ENCODE measurements around the gene CITED2.

The CITED2 gene

DNA sequence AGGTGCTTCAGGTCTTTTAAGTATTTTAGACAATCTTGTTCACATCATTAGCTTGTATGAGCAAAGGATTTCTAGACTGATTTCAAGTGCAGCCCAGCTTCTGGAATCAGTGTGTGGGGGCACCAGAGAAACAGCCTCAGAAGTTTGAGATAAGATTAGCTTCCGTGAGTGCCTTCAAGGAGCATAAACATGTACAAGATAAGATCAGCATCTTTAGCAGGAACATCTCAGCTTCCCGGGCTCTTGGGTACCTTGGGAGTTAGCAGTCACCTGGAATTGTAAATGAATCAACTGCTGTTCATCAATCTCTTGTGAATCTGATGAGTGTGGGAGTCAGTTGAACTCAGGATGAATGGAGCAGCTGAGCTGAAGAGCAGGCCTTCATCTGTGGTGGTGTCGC is 12.0 kb upstream of the CITED2 start:
- no peak for DNase-seq (ENCODE audit: low read depth)

DNA sequence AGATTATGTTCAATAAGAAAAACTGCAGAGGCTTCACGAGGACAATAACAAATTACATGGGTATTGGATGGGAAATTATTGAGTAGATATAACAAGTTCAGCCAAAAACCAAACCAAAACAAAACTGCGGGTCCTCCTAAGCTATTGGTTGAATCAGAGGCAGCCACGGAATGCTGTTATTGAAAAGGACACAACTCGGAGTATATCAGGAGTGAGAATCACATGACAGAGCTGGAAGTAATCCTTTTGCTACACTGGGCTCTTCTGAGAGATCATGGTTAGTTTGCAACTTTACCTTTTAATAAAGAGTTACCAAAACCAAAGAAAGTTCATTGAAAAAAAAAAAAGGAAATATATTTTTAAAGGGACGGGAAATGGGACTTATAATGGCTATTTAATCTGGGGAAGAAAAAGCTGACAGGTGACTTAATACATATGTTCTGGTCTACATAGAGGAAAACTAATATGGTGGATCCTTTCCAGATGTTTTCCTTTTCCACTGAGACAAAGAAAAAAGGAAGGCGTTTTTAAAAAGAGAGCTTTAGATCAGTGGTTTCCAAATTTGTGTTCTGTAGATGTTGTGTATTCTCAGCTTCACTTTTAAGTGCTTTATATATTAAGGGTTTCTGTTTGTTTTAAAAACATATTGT is 6.9 kb upstream of the CITED2 start:
- no peak for DNase-seq (ENCODE audit: low read depth)

DNA sequence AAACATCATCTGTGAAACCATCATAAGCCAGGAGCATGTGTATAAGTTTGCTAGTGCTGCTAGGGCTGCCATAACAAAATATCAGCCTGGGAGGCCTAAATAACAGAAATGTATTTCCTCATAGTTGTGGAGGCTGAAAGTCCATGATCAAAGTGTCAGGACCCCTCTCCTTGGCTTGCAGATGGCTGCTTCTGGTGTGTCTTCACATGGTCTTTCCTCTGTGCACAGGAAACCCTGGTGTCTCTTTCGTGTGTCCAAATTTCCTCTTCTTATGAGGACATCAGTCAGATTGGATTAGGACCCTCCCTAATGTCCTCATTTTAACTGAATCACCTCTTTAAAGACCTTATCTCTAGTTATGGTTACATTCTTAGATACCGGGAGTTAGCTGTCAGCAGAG is 6.2 kb upstream of the CITED2 start:
- no peak for DNase-seq (ENCODE audit: low read depth)

DNA sequence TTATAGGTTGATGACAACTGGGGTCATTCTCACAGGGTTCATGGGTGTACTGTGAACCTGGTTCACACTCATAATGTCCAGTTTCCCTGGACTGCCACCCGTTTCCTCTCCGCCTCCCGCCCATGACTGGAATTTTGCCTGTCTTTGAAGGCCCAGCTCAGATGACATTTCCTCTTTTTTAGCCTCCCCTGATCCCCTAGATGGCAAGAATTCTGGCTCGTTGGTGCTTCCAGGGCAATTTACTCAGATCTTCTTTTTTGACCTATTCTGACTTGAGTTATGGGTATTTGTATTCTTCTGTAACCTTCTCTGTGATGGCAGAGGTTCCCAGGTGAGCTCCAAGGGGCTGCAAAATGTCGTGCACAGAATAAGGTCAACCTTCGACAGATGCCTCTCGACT is 5.7 kb upstream of the CITED2 start:
- no peak for DNase-seq (ENCODE audit: low read depth)

DNA sequence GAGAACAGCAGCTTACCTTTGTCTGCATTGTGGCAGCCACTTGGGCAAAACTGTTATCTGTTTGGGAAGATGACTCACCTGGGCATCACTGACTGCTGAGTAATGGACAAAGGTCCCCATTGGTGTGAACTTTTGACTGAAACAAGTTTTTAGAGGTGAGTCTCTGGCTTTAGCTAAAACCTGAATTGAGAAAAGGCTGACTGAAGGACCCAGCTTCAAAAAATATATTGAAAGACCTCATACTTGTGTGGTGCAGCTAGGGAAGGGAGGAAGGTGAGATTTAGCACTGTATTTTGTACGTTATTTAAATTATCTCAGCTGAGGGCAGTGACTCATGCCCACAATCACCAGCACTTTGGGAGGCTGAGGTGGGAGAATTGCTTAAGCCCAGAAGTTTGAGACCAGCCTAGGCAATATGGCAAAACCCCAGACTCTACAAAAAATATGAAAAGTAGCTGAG is 4.5 kb upstream of the CITED2 start:
- no peak for DNase-seq (ENCODE audit: low read depth)

DNA sequence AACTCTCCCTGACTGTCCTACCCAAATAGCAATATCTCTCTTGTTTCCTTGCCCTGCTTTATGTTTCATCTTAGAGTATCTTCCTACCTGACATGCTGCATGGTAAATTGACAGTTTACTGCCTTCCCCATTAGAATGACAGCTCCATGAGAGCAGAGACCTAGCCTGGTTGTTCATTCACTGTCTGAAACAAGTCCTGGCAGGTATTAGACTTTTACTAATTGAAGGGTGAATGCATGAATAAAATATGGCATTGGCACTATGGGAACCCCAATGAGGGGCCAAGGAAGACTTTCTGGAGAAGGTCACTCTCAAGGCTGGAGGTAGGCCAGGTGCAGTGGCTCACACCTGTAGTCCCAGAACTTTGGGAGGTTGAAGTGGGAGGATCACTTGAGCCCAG is 3.8 kb upstream of the CITED2 start:
- DNase-seq (ENCODE audit: low read depth), result no peak

DNA sequence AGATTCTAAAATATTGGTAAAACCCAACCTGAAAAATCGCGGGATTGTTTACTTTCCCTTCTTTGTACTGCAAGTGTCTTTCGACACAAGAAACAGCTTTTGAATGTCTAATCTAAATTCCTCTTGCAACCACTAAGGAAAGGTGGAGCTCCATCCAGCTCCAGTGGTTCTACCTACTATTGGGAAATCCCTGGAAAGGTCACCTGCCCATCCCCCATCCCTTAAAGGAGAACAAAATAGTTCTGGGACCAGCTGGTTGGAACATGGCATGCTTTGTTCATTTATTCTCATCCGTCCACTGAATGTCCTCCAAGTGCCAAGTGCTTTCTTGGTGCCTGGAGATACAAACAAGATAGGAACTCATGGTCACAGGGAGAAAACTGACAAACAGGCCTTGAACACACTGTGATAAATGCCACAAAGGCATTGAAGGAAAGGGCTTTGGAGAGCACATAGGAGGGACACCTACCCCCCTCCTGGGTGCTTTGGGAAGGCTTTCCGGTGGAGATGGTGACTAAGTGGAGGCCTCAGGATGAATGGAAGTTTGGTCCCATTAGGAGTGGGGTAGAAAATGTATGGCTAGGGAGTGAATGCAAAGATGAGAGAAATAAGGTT is 2.3 kb upstream of the CITED2 start:
- no peak for DNase-seq (ENCODE audit: low read depth)

DNA sequence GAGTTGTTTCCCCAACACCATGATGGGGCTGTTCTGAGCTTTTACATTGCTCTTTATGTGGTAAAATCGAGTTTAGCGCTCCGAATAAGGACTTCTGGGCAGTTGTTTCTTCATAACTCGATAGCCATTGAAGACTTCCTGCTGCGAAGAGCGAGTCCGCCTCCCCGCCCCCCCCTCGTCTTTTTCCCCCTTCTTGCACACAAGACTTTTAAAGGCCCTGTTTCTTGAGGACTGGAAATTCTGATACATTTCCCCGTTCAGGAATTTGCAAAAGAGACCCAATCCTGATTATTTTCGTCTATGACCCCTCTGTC is 1.5 kb upstream of the CITED2 start:
- no peak for DNase-seq (ENCODE audit: low read depth)

DNA sequence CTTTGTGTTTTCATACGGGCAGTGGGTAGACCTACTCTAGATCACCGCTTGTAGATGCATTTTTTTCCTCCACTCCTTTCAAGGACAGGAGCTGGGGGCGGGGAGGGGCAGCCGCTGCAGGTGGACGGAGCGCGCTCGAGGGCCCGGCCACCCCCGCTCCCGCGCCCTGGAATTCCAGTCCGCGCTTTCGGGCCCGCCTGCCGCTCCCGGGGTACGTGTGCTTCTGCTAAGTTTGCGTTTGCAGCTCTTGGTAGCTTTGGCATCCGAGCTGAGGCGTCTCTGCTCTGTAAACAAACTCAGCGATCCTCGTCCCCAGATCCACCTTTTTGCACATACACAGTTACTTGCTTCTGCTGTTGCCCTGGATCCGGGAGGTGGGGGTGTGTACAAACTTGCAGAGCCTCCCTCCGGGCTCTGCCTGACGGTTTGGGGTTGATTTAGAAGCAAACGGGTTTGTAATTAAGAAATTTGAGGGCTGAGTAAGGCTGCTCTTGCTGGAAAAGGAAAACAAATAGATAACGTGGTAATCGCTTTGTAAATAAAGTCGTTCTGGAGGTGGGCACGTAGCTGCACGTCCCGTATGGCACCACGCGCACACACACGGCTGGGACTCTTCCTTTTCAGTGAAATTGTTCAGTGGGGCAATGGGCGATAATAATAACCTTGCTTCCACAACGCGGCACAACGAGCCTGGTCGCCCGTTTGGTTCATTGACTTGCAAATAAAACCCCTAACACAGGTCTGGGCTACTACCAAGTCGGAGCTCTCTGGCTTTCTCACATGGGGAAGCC is 973 bp upstream of the CITED2 start:
- DNase-seq (ENCODE audit: low read depth), result peak; percentile 68

DNA sequence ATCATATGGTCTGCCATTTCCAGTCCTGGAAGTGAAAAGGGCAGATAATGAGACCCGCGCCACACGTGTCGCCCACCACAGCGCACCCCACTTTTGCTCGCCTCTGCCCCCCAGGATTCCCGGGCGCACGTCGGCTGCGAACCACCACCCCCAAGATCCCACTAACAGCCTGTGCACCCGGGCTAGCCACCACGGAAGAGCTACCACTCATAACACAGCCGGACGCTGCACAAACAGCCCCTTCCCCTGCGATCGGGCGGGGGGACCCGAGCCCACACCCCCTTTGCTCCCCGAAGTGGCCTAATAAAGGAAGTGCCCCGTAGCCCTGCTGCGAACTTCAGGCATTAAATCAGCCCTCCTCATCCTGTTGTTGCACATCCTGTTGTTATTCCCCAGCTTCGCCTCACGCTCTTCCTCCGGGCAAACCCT is 506 bp downstream of the CITED2 start:
- no peak for DNase-seq (ENCODE audit: low read depth)

DNA sequence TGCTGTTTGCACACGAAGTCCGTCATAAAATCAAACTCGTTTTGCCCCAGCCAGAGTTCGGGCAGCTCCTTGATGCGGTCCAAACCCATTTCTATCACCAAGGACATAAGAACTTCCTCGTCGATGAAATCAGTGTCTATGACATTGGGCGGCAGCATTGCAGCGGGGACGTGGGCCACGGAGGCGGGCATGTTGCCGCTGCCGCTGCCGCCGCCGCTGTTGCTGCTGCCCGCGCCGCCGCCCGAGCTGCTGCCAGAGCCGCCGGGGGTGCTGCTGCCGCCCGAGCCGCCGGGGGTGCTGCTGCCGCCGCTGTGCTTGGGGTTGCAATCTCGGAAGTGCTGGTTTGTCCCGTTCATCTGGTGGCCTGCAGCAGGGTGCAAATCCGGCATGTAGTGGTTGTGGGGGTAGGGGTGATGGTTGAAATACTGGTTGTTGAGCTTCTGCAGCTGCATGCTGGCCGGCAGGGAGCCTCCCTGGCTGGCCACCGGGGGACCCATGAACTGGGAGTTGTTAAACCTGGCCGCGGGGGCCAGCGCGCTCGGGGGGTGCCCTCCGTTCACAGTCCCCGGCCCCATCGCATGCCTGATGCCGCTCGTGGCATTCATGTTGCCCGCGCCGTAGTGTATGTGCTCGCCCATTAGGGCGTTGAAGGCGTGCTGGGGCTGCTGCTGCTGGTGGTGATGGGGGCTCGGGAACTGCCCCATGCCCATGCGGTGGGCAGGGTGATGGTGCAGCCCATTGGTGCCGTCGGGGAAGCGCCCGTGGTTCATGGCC is 1.1 kb downstream of the CITED2 start:
- DNase-seq (ENCODE audit: low read depth), result peak; percentile 53

DNA sequence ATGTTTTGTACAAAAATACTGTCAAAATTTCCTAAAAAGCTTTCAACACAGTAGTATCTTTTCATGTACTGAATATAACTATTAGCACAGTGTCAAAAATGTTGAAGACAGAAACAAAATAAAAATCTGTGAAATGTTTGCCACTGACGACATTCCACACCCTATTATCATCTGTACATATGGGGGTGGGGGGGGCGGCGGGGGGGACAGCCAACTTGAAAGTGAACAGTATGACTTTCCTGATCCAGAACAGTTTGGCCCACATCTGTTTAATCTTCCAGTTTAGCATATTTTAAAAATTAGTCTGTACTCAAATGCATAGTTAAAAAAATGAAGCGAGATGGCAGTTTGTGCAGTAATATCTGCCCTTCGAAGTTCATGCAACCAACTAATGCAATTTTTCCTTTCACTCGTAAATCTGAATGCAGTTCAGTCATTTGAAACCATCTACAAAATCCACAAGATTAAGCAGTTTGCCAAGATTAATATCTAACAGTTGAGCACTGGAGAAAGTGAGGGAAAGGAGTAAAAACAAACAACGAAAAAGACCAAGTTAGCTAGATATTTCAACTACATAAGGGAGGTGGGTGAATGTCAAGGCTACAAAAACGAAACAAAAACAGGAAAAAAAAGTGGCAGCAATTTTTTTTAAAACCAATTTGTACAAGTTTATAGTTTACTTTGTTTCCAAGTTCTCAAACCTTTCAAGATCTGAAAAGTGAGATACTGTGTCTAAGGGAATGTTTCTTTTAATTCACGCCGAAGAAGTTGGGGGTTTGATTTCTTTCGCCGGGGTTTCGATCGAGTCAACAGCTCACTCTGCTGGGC is 1.9 kb downstream of the CITED2 start:
- DNase-seq (ENCODE audit: low read depth), result no peak

DNA sequence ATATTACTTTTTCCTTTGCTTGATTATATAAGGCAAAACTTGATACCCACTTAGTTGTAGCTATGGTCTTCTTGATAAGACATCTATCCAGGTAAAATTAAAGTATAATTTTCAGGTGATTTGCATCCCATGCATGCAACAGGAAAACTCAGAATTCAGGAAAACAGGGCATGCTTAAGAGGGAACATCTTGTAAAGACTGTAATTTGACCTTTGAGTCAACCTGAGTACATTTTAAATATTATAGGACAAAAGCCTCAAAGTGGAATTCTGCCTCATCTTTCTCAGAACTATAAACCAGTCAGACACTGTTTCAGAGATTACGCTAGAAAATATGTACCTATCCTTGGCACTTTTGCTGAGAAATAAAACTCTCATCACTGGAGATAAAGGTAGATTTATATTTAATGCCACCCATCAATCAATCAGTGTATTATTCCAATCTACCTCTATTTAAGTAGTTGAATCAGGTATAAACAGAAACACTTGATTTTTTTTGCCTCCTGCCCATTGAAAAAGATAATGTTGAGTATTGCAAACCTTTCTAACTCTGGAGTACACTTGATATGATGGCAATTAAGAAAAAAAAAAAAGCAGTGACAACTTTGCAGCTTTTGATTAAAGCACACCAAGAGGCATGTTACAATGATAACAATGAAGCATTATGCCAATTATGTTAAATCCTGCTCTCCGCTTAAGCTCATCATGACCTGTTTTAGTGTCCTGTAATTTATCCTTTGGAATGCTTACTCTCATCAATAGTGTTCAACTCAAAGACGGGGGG is 2.8 kb downstream of the CITED2 start:
- DNase-seq (ENCODE audit: low read depth), result no peak

DNA sequence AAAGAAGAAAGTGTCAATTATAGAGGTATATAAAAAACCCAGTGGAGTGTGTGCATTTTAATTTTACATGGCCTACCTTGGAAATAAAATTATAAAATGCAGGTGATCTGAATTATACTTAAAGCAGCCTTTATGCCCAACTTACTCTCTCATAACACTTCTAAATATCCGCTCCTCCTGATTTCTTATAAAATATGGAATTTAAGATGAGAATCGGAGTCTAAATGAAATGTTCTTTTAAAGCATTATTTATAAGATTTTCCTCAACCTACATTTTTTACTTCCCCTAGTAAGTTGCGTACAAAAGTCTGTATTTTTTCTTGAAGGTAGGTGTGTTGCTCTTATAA is 3.5 kb downstream of the CITED2 start:
- no peak for DNase-seq (ENCODE audit: low read depth)

DNA sequence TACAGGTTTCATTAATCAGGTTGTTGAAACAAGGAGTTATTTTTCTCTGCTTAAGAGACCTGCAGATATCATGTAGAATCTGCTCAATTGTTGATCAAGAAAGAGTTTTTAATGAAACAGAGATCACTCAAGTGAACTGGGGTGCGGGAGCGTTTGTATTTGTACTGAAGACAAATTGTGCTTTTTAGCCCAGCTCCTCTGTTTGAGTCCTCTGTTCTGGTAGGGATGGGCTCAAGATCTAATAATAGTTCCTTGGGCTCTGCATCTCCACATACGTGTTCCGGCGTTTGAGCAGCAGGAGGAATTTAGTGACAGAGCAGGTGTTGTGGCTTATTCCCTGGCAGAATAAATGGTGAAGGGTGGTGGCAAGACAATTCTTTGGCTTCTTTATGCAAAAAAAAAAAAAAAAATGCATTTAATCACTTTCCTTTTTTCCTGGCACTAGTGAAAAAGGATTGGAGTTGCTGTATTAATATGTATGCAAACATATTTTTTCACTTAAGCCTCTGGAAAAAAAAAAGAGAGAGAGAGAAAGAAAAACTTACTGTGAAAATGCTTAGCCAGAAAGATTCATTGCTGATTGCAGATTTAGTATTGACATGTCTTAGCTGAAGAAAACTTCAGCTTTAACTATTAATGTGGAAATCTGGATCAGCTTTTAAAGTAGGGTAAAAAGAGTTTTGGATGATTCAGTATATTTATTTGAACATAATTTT is 4.0 kb downstream of the CITED2 start:
- DNase-seq (ENCODE audit: low read depth), result no peak

DNA sequence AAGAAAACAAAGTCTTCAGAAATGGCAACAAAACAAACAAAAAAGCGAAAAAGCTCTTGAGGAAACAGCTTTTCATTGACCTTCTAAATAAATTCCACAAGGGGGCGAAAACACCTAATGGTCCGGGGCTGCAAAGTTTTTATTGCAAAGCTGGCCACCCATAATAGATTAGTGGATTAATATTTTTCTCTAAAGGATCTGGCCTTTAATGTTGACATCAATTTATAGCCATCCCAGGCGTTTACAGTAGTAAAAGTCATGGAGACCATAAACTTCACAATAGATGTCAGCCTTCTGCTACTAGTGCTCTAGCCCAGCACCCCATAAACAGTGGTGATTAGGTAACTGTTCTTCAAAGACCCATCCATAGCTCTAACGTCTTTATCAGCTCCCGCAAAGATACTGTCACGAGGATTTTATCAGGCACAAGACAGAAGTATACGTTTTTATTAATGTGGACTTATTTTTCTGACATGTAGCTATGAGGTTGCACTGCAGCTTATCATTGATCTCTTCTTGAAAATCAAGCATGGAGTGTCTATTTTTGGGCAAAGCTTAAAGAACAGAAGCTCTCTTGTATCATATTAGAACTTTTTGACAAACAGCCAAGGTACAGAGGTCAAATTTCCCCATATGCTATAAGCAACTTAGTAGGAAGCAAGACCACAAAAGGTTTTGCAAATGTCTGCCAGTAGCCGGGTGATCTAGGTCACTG is 4.7 kb downstream of the CITED2 start:
- no peak for DNase-seq (ENCODE audit: low read depth)

DNA sequence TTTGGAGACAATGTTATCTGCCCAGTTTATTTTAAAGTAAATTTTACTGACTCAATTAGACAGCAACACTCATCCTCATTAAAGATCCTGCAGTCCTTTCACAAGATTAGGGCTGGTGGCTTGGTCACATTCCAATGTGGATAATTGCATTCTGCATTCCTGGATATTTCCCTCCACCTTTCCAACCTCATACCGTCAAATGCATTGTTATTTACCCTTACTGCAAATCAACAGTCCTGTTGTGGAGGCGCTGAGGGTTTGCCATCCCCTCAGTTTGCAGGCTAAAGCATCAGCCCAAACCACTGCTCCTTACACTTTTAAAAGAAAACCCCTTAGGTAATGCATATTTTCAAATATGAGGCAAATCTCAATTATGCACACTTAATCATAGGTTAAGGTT is 5.4 kb downstream of the CITED2 start:
- no peak for DNase-seq (ENCODE audit: low read depth)

DNA sequence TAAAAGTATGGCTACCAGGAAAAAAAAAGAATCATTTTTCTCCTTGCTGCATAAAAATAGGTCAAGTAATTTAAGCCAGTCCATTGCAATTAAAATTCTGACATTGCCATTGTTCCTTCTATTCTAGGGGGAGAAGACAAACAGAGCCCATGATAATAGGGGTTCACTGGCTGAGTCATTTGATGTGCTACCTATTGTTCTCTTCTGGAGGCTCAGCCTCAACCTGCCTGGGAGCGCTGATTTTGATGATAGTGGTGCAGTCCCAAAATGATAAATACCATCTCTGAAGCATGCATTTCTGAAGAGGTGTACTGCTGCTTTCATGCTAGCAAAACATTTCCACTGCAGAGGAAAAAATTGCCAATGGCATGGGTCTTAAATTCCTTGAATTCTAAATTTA is 5.8 kb downstream of the CITED2 start:
- DNase-seq (ENCODE audit: low read depth), result no peak

DNA sequence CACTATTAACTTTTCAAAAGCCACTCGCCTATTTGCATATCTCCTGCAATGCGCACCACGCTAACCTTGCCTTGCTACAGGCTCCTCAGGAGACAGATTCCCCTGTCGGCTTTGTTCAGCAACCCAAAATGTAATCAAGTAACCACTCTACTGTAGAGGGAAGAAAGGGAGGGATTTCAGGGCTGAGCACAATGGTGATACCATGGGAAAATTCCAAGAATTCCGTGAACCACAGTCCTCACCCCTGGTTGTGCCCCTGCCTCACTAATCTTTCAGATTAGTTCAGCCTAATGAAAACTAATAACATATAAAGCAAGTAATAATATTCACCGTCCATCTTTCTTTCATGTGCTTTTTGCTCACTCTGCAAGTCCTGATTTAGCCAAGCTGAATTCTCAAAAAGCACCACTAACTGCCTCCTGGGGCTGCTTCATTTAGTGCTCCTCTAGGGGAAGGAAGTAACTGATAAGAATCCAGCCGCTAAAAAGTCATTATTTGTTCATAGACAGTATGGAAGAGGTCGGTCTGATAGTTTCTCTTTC is 6.6 kb downstream of the CITED2 start:
- no peak for DNase-seq (ENCODE audit: low read depth)

DNA sequence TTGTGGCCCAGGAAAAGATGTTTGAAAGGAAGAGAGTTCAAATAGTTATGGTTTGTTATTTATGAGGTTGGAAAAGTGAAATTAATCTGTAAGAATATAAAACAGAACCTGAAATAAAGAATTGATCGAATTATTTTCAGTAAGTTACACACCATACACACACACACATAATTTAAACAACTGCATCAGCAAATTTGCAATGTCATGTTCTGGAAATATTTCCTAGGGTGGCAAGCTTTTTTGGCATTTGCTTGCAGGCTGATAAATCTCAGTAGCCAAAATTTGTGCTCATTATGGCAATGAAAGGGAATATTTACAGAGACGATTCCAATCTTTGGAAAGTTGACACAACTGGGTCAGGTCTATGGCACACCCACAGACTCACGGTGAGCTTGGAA is 9.5 kb downstream of the CITED2 start:
- DNase-seq (ENCODE audit: low read depth), result no peak

Measured in activated gamma-delta T cell treated with anti-CD3 and anti-CD28 coated beads, Interleukin-2, amount 50 U/mL, for 16 hours (primary cell).